ENCODE data around the gene TULP1. TPM values are rescaled to one million over a fixed set of nuclear protein-coding genes. Genes with fewer than 3 reads are reported as not detected.

TULP1 gene
- total and polyA plus RNA-seq, 2 of the 13 experiments (the other 11 are each of a cell fraction or from before 2014, with no cell fraction given): not detected

- TF ChIP-seq ZBTB14 (CRISPR knock-in tag; IDR thresholded peaks at IDR 0.05) (no peak), BRF2 (CRISPR knock-in tag; IDR thresholded peaks at IDR 0.05) (peak; percentile 98), ZKSCAN8 (CRISPR knock-in tag; IDR thresholded peaks at IDR 0.05; ENCODE audit: borderline replicate concordance) (peak; percentile 84; the same call in 1 of the 2 replicates), TARDBP (CRISPR knock-in tag; IDR thresholded peaks at IDR 0.05) (peak; percentile 97), MATR3 (CRISPR knock-in tag; IDR thresholded peaks at IDR 0.05) (no peak), GRHL1 (CRISPR knock-in tag; conservative IDR thresholded peaks at IDR 0.05) (no peak), GATAD2A (CRISPR knock-in tag; IDR thresholded peaks at IDR 0.05) (peak; percentile 80), HNRNPK (IDR thresholded peaks at IDR 0.05; ENCODE audit: low read depth, low read length, poor library complexity, severe bottlenecking) (no peak), ZNF362 (CRISPR knock-in tag; IDR thresholded peaks at IDR 0.05; ENCODE audit: borderline replicate concordance) (peak; percentile 8; the same call in 1 of the 2 replicates), ZNF749 (CRISPR knock-in tag; IDR thresholded peaks at IDR 0.05; ENCODE audit: borderline replicate concordance) (peak; percentile 88), ZNF720 (CRISPR knock-in tag; IDR thresholded peaks at IDR 0.05) (no peak), CREB3 (CRISPR knock-in tag; IDR thresholded peaks at IDR 0.05) (peak; percentile 78), HNRNPUL1 (IDR thresholded peaks at IDR 0.05; ENCODE audit: low read depth, low read length) (peak; percentile 62; the same call in 1 of the 2 replicates)
- TF ChIP-seq, protein P1, sequence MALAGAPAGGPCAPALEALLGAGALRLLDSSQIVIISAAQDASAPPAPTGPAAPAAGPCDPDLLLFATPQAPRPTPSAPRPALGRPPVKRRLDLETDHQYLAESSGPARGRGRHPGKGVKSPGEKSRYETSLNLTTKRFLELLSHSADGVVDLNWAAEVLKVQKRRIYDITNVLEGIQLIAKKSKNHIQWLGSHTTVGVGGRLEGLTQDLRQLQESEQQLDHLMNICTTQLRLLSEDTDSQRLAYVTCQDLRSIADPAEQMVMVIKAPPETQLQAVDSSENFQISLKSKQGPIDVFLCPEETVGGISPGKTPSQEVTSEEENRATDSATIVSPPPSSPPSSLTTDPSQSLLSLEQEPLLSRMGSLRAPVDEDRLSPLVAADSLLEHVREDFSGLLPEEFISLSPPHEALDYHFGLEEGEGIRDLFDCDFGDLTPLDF (CRISPR knock-in tag; IDR thresholded peaks at IDR 0.05): peak; percentile 86
- TF ChIP-seq, protein P2, sequence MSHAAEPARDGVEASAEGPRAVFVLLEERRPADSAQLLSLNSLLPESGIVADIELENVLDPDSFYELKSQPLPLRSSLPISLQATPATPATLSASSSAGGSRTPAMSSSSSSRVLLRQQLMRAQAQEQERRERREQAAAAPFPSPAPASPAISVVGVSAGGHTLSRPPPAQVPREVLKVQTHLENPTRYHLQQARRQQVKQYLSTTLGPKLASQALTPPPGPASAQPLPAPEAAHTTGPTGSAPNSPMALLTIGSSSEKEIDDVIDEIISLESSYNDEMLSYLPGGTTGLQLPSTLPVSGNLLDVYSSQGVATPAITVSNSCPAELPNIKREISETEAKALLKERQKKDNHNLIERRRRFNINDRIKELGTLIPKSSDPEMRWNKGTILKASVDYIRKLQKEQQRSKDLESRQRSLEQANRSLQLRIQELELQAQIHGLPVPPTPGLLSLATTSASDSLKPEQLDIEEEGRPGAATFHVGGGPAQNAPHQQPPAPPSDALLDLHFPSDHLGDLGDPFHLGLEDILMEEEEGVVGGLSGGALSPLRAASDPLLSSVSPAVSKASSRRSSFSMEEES (CRISPR knock-in tag; IDR thresholded peaks at IDR 0.05): peak; percentile 74; the same call in 1 of the 2 replicates
- TF ChIP-seq, protein P3, sequence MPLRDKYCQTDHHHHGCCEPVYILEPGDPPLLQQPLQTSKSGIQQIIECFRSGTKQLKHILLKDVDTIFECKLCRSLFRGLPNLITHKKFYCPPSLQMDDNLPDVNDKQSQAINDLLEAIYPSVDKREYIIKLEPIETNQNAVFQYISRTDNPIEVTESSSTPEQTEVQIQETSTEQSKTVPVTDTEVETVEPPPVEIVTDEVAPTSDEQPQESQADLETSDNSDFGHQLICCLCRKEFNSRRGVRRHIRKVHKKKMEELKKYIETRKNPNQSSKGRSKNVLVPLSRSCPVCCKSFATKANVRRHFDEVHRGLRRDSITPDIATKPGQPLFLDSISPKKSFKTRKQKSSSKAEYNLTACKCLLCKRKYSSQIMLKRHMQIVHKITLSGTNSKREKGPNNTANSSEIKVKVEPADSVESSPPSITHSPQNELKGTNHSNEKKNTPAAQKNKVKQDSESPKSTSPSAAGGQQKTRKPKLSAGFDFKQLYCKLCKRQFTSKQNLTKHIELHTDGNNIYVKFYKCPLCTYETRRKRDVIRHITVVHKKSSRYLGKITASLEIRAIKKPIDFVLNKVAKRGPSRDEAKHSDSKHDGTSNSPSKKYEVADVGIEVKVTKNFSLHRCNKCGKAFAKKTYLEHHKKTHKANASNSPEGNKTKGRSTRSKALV (CRISPR knock-in tag; IDR thresholded peaks at IDR 0.05): peak; percentile 94
Measured at GRCh38 chr6:35468181-35468979, 44.3 kb downstream of the TULP1 start, which contains the start of gene RPL10A (continued).
